ENCODE results near the gene LRMDA.

DNA sequence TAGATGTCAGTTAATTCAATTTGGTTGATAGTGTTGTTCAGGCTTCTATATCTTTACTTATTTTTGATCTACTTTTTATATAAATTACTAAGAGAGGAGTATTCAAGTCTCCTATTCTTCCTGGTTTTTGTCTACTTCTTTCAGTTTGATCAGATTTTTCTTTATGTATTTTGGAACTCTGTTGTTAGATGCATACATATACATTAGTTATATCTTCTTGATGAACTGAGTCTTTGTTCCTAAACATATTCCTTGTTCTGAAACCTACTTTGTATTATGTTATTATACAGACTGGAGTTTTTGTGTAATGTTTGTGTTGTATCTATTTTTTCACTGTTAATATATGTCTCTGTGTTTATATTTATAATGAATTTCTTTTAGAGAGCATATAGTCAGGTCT is 118.8 kb downstream of the LRMDA start:
- TF ChIP-seq, protein P1, sequence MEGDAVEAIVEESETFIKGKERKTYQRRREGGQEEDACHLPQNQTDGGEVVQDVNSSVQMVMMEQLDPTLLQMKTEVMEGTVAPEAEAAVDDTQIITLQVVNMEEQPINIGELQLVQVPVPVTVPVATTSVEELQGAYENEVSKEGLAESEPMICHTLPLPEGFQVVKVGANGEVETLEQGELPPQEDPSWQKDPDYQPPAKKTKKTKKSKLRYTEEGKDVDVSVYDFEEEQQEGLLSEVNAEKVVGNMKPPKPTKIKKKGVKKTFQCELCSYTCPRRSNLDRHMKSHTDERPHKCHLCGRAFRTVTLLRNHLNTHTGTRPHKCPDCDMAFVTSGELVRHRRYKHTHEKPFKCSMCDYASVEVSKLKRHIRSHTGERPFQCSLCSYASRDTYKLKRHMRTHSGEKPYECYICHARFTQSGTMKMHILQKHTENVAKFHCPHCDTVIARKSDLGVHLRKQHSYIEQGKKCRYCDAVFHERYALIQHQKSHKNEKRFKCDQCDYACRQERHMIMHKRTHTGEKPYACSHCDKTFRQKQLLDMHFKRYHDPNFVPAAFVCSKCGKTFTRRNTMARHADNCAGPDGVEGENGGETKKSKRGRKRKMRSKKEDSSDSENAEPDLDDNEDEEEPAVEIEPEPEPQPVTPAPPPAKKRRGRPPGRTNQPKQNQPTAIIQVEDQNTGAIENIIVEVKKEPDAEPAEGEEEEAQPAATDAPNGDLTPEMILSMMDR (conservative IDR thresholded peaks at IDR 0.05; ENCODE audit: low read depth, low read length): no peak
- TF ChIP-seq EZH2 (IDR thresholded peaks at IDR 0.05; ENCODE audit: low read length, unreplicated experiment) (no peak), EZH2phosphoT487 (IDR thresholded peaks at IDR 0.05; ENCODE audit: borderline replicate concordance, low read length) (no peak)
